Esophagus muscularis mucosa (tissue), 3 donors: ENCODE results near the gene MTCH1.

ENCODE experiments used
- CTCF ChIP-seq, 3 experiments: fragments of 200-600 bp in 2 of 3; fragments of 450-650 bp in 1 of 3; sonication (generic) in 2 of 3; IDR thresholded peaks; one replicate each; pipeline ENCODE4 v1.5.1; 2017 to 2019; ENCODE audit warnings: antibody characterized with exemption in 3 of 3, mild to moderate bottlenecking in 2 of 3, moderate library complexity in 1 of 3
- POLR2AphosphoS5 ChIP-seq, 2 donors: sonication (generic); formaldehyde crosslinking; IDR thresholded peaks; one replicate each; pipeline ENCODE4 v1.6.1; 2017; ENCODE audit warnings: antibody characterized with exemption in 2 of 2

- TF ChIP-seq POLR2AphosphoS5 (IDR thresholded peaks at IDR 0.05) (no peak), CTCF (IDR thresholded peaks at IDR 0.05) (no peak)
These were observed 52.9 kb downstream of the MTCH1 start for GRCh38 chr6:36933102-36933501.
